Effector memory CD8-positive, alpha-beta T cell (primary cell): Measurements from ENCODE around the gene MEAK7.

Experiments used
- ATAC-seq: fragments of 150-1000 bp; cut with Tn5 transposase; replicated peaks from 2 replicates; pipeline ENCODE4 v1.10.0; 2021; ENCODE audit warnings: mild to moderate bottlenecking, moderate library complexity
- DNase-seq, 3 experiments: peaks; one replicate each; pipeline ENCODE4 v3.0.0; 2021
- H3K27ac Mint-ChIP-seq, 2 donors: one replicate each; pipeline ENCODE4 v1.8.0; 2022; ENCODE audit warnings: mild to moderate bottlenecking in 2 of 2, mixed read lengths in 2 of 2, moderate library complexity in 2 of 2
- H3K27me3 Mint-ChIP-seq, 2 donors: one replicate each; pipeline ENCODE4 v1.8.0; 2022; ENCODE audit warnings: mixed read lengths in 2 of 2
- H3K36me3 Mint-ChIP-seq: one replicate; pipeline ENCODE4 v1.8.0; 2022; ENCODE audit warnings: mild to moderate bottlenecking, moderate library complexity, mixed read lengths; ENCODE audit not compliant: insufficient read depth
- H3K4me1 Mint-ChIP-seq, 2 donors: one replicate each; pipeline ENCODE4 v1.8.0; 2022; ENCODE audit warnings: low read depth in 2 of 2, mixed read lengths in 2 of 2
- H3K4me3 Mint-ChIP-seq, 2 donors: one replicate each; pipeline ENCODE4 v1.8.0; 2022; ENCODE audit warnings: mild to moderate bottlenecking in 2 of 2, mixed read lengths in 2 of 2, moderate library complexity in 2 of 2
- H3K9me3 Mint-ChIP-seq, 2 donors: one replicate each; pipeline ENCODE4 v1.8.0; 2022; ENCODE audit warnings: mixed read lengths in 2 of 2
- total RNA-seq, 9 experiments: gene quantifications; one replicate each; lab custom pipeline; 2026; lab: John Stamatoyannopoulos, UW

Gene MEAK7
- total RNA-seq: 3.7 to 22.8 (median 7.4) reads per million in 9 experiments

GRCh38 chr16:84504420-84505248 is at the start of gene MEAK7:
Gene MEAK7, minus strand, starts transcription at chr16:84504659. Its CDS starts 6,573 bp downstream, at chr16:84498086.
- Mint-ChIP-seq H3K36me3 (peaks cover 9% of the 10 kb centered on the region), H3K4me3 (peak within 1 kb of the TSS; percentile 90), H3K9me3 (no peaks in the 10 kb centered on the region), H3K27me3 (no peaks in the 10 kb centered on the region), H3K27ac (peak within 1 kb of the TSS; percentile 81 to 88), H3K4me1 (peaks cover 26 to 34% of the 10 kb centered on the region in 2 donors)
- DNase-seq: peak; percentile 98 to 99 (median 98)
- ATAC-seq: peak; percentile 93

GRCh38 chr16:84553873-84554399 is 49.5 kb upstream of the MEAK7 start:
- Mint-ChIP-seq H3K4me1 (peaks cover 36 to 44% of the 10 kb centered on the region in 2 donors), H3K27ac (peak overlapping the region; percentile 87 to 89), H3K4me3 (peak overlapping the region; percentile 76 to 91), H3K27me3 (no peaks in the 10 kb centered on the region), H3K9me3 (no peaks in the 10 kb centered on the region), H3K36me3 (peaks cover 10% of the 10 kb centered on the region)
- ATAC-seq (peak; percentile 53), DNase-seq (peak; percentile 33 to 41 (median 40))

- Mint-ChIP-seq H3K27me3 (no peaks in the 10 kb centered on the region), H3K27ac (peak overlapping the region; percentile 87 to 89), H3K4me1 (peaks cover 38 to 46% of the 10 kb centered on the region in 2 donors), H3K9me3 (no peaks in the 10 kb centered on the region), H3K36me3 (peaks cover 10% of the 10 kb centered on the region), H3K4me3 (peak overlapping the region; percentile 76 to 91)
- no peak for ATAC-seq
- DNase-seq: no peak
These were observed 47.7 kb upstream of the MEAK7 start for GRCh38 chr16:84552135-84552534.

- no peaks in the 10 kb centered on the region for H3K27me3 Mint-ChIP-seq
- no peaks in the 10 kb centered on the region for H3K9me3 Mint-ChIP-seq
- peaks cover 10% of the 10 kb centered on the region for H3K36me3 Mint-ChIP-seq
- ATAC-seq: no peak
- H3K4me3 Mint-ChIP-seq: peak overlapping the region; percentile 79 to 81
- no peak for DNase-seq
- H3K27ac Mint-ChIP-seq: peak overlapping the region; percentile 94
- H3K4me1 Mint-ChIP-seq: peaks cover 43 to 51% of the 10 kb centered on the region in 2 donors
These were observed 45.6 kb upstream of the MEAK7 start for GRCh38 chr16:84550096-84550495.

GRCh38 chr16:84548971-84549844 is 44.7 kb upstream of the MEAK7 start:
- peak overlapping the region; percentile 79 to 81 for H3K4me3 Mint-ChIP-seq
- peaks cover 10% of the 10 kb centered on the region for H3K36me3 Mint-ChIP-seq
- peaks cover 3 to 6% of the 10 kb centered on the region in 2 donors for H3K27me3 Mint-ChIP-seq
- peak overlapping the region; percentile 94 for H3K27ac Mint-ChIP-seq
- H3K4me1 Mint-ChIP-seq: peaks cover 39 to 48% of the 10 kb centered on the region in 2 donors
- DNase-seq: peak; percentile 17 to 39 (median 23)
- no peaks in the 10 kb centered on the region for H3K9me3 Mint-ChIP-seq
- peak; percentile 61 for ATAC-seq

GRCh38 chr16:84548508-84548907 is 44.0 kb upstream of the MEAK7 start:
- Mint-ChIP-seq H3K4me3 (peak overlapping the region; percentile 79 to 81), H3K9me3 (no peaks in the 10 kb centered on the region), H3K27me3 (peaks cover 4 to 8% of the 10 kb centered on the region in 2 donors), H3K4me1 (peaks cover 36 to 43% of the 10 kb centered on the region in 2 donors), H3K27ac (peak overlapping the region; percentile 94), H3K36me3 (peaks cover 4% of the 10 kb centered on the region)
- DNase-seq: no peak
- ATAC-seq: peak; percentile 8

- peaks cover 4% of the 10 kb centered on the region for H3K36me3 Mint-ChIP-seq
- H3K4me1 Mint-ChIP-seq: peaks cover 31 to 36% of the 10 kb centered on the region in 2 donors
- ATAC-seq (no peak), DNase-seq (no peak)
- peak overlapping the region; percentile 12 to 36 for H3K4me3 Mint-ChIP-seq
- peaks cover 4 to 8% of the 10 kb centered on the region in 2 donors for H3K27me3 Mint-ChIP-seq
- no peaks in the 10 kb centered on the region for H3K9me3 Mint-ChIP-seq
- peak overlapping the region; percentile 35 to 36 for H3K27ac Mint-ChIP-seq
These were observed 43.1 kb upstream of the MEAK7 start for GRCh38 chr16:84547546-84548061.

- peaks cover 4% of the 10 kb centered on the region for H3K36me3 Mint-ChIP-seq
- peak overlapping the region; percentile 35 to 36 for H3K27ac Mint-ChIP-seq
- H3K4me3 Mint-ChIP-seq: peak overlapping the region; percentile 19 to 36
- H3K4me1 Mint-ChIP-seq: peaks cover 30% of the 10 kb centered on the region in 2 donors
- H3K9me3 Mint-ChIP-seq: no peaks in the 10 kb centered on the region
- DNase-seq: no peak
- no peak for ATAC-seq
- peaks cover 4 to 8% of the 10 kb centered on the region in 2 donors for H3K27me3 Mint-ChIP-seq
These were observed 42.4 kb upstream of the MEAK7 start for GRCh38 chr16:84546669-84547545.

- ATAC-seq (no peak), DNase-seq (no peak)
- Mint-ChIP-seq H3K36me3 (peaks cover 4% of the 10 kb centered on the region), H3K4me1 (peaks cover 23 to 24% of the 10 kb centered on the region in 2 donors), H3K27ac (no peak overlapping the region), H3K4me3 (no peak overlapping the region), H3K9me3 (no peaks in the 10 kb centered on the region), H3K27me3 (peaks cover 4 to 8% of the 10 kb centered on the region in 2 donors)
These were observed 40.8 kb upstream of the MEAK7 start for GRCh38 chr16:84545114-84545737.

GRCh38 chr16:84544031-84544773 is 39.7 kb upstream of the MEAK7 start:
- Mint-ChIP-seq H3K27me3 (peaks cover 4 to 8% of the 10 kb centered on the region in 2 donors), H3K27ac (no peak overlapping the region), H3K9me3 (no peaks in the 10 kb centered on the region), H3K4me3 (peak overlapping the region in 1 of 2 donors; percentile 36), H3K4me1 (peaks cover 14 to 15% of the 10 kb centered on the region in 2 donors), H3K36me3 (peaks cover under 1% of the 10 kb centered on the region)
- ATAC-seq (no peak), DNase-seq (no peak)

GRCh38 chr16:84543253-84543652 is 38.8 kb upstream of the MEAK7 start:
- Mint-ChIP-seq H3K4me3 (no peak overlapping the region), H3K27me3 (peaks cover 4 to 8% of the 10 kb centered on the region in 2 donors), H3K4me1 (peaks cover 10 to 11% of the 10 kb centered on the region in 2 donors), H3K36me3 (no peaks in the 10 kb centered on the region), H3K27ac (no peak overlapping the region), H3K9me3 (no peaks in the 10 kb centered on the region)
- ATAC-seq (no peak), DNase-seq (no peak)
